Measurements from ENCODE around the gene GOLGA3. TPM values are rescaled to one million over a fixed set of nuclear protein-coding genes. Genes with fewer than 3 reads are reported as not detected.
A peak's percentile ranks its signal among the peaks of the same experiment; 100 is the strongest.
"Not testable (repeated sequence)": the region's sequence is repeated elsewhere in the genome, so short reads cannot be mapped to it uniquely, and the experiment has no call there.

The GOLGA3 gene
- total RNA-seq, 1 experiment from 2014 or later = 86.9 TPM

- Histone ChIP-seq H2AFZ (ENCODE audit: low read length) (no peak overlapping the region), H3K9me2 (replicated peaks; ENCODE audit: low read length) (no peaks in the 10 kb centered on the region), H3K27ac (ENCODE audit: low read length) (no peak overlapping the region), H3F3A (ENCODE audit: low read length, unreplicated experiment) (no peaks in the 10 kb centered on the region), H3K79me2 (ENCODE audit: low read length) (peaks cover 83% of the 10 kb centered on the region), H3K4me2 (ENCODE audit: low read length) (peak overlapping the region; percentile 99), H4K20me1 (ENCODE audit: low read length) (peaks cover 42% of the 10 kb centered on the region), H3K9ac (ENCODE audit: low read length) (peak overlapping the region; percentile 99; the same call in 1 of the 2 replicates), H3K27me3 (ENCODE audit: low read length) (no peaks in the 10 kb centered on the region), H3K9me3 (ENCODE audit: low read length) (no peaks in the 10 kb centered on the region), H3K4me1 (ENCODE audit: insufficient read depth, low read length) (peaks cover 13% of the 10 kb centered on the region), H3K4me3 (ENCODE audit: low read length) (peak overlapping the region; percentile 77), H3K36me3 (ENCODE audit: low read depth, low read length) (peaks cover 14% of the 10 kb centered on the region)
- intact Hi-C loops (cut with micrococcal nuclease) = no loop called here
- no peak for DNase-seq
- TF ChIP-seq EZH2 (IDR thresholded peaks at IDR 0.05; ENCODE audit: low read length, unreplicated experiment) (no peak), CTCF (conservative IDR thresholded peaks at IDR 0.05; ENCODE audit: low read depth, low read length) (no peak), EZH2phosphoT487 (IDR thresholded peaks at IDR 0.05; ENCODE audit: borderline replicate concordance, low read length) (no peak)
- no TSS peak for BruUV-seq (replicated peaks)
- no peak for ATAC-seq
- POLR2A ChIA-PET (ENCODE audit: unreplicated experiment) = interaction anchor here (0.6 kb wide), 1 partner anchor 66 kb away, joined by 5 read pairs; no protein-coding TSS in a partner anchor
- CTCF ChIA-PET = no interaction called here
Observed at GRCh38 chr12:132759359-132759758, 69.3 kb downstream of the GOLGA3 start.

- POLR2A ChIA-PET (ENCODE audit: unreplicated experiment); BruUV-seq (replicated peaks); H3K27me3 ChIP-seq (ENCODE audit: low read length); H3K9me2 ChIP-seq (replicated peaks; ENCODE audit: low read length); H3F3A ChIP-seq (ENCODE audit: low read length, unreplicated experiment); H3K9ac ChIP-seq (ENCODE audit: low read length); H3K4me2 ChIP-seq (ENCODE audit: low read length); ATAC-seq; H3K9me3 ChIP-seq (ENCODE audit: low read length); CTCF ChIA-PET; intact Hi-C loops (cut with micrococcal nuclease); H3K4me3 ChIP-seq (ENCODE audit: low read length); DNase-seq; H3K27ac ChIP-seq (ENCODE audit: low read length); H2AFZ ChIP-seq (ENCODE audit: low read length): not testable (repeated sequence)
- Histone ChIP-seq H3K36me3 (ENCODE audit: low read depth, low read length) (peaks cover 17% of the 10 kb centered on the region), H4K20me1 (ENCODE audit: low read length) (peaks cover 43% of the 10 kb centered on the region), H3K4me1 (ENCODE audit: insufficient read depth, low read length) (peaks cover 13% of the 10 kb centered on the region), H3K79me2 (ENCODE audit: low read length) (peaks cover 88% of the 10 kb centered on the region)
Observed at GRCh38 chr12:132758825-132759224, 69.8 kb downstream of the GOLGA3 start.

GRCh38 chr12:132754160-132754932 lies 74.3 kb downstream of the GOLGA3 start:
- Histone ChIP-seq H3K27ac (ENCODE audit: low read length) (no peak overlapping the region), H3K4me1 (ENCODE audit: insufficient read depth, low read length) (no peaks in the 10 kb centered on the region), H4K20me1 (ENCODE audit: low read length) (peaks cover 41% of the 10 kb centered on the region), H3K4me2 (ENCODE audit: low read length) (no peak overlapping the region), H3K79me2 (ENCODE audit: low read length) (peaks cover 79% of the 10 kb centered on the region), H3K9ac (ENCODE audit: low read length) (no peak overlapping the region), H3F3A (ENCODE audit: low read length, unreplicated experiment) (no peaks in the 10 kb centered on the region), H3K4me3 (ENCODE audit: low read length) (no peak overlapping the region), H3K9me3 (ENCODE audit: low read length) (no peaks in the 10 kb centered on the region), H3K9me2 (replicated peaks; ENCODE audit: low read length) (no peaks in the 10 kb centered on the region), H3K36me3 (ENCODE audit: low read depth, low read length) (peaks cover 49% of the 10 kb centered on the region), H3K27me3 (ENCODE audit: low read length) (no peaks in the 10 kb centered on the region), H2AFZ (ENCODE audit: low read length) (no peak overlapping the region)
- DNase-seq (no peak), ATAC-seq (peak; percentile 50; the same call in 1 of the 2 replicates)
- no TSS peak for BruUV-seq (replicated peaks)
- ChIA-PET POLR2A (ENCODE audit: unreplicated experiment) (no interaction called here), CTCF (no interaction called here)
- TF ChIP-seq EZH2 (IDR thresholded peaks at IDR 0.05; ENCODE audit: low read length, unreplicated experiment) (no peak), CTCF (conservative IDR thresholded peaks at IDR 0.05; ENCODE audit: low read depth, low read length) (0 out of 2 replicates have a peak, but pooled peaks have one; percentile 31)
- intact Hi-C loops (cut with micrococcal nuclease) = no loop called here

- Histone ChIP-seq H3K36me3 (ENCODE audit: low read depth, low read length) (peaks cover 48% of the 10 kb centered on the region), H4K20me1 (ENCODE audit: low read length) (peaks cover 37% of the 10 kb centered on the region), H3K79me2 (ENCODE audit: low read length) (peaks cover 73% of the 10 kb centered on the region)
- H3K4me3 ChIP-seq (ENCODE audit: low read length); CTCF ChIA-PET; POLR2A ChIA-PET (ENCODE audit: unreplicated experiment); H3K27me3 ChIP-seq (ENCODE audit: low read length); intact Hi-C loops (cut with micrococcal nuclease); H2AFZ ChIP-seq (ENCODE audit: low read length); BruUV-seq (replicated peaks); H3K27ac ChIP-seq (ENCODE audit: low read length); H3K9ac ChIP-seq (ENCODE audit: low read length); H3K9me3 ChIP-seq (ENCODE audit: low read length); DNase-seq; H3K4me2 ChIP-seq (ENCODE audit: low read length); H3F3A ChIP-seq (ENCODE audit: low read length, unreplicated experiment); H3K9me2 ChIP-seq (replicated peaks; ENCODE audit: low read length); ATAC-seq; H3K4me1 ChIP-seq (ENCODE audit: insufficient read depth, low read length): not testable (repeated sequence)
Observed at GRCh38 chr12:132753670-132754069, 75.0 kb downstream of the GOLGA3 start.
